ENCODE data around the gene STARD13.

- no peak for TF ChIP-seq POLR2A (IDR thresholded peaks at IDR 0.05)
- TF ChIP-seq POLR2AphosphoS5 (IDR thresholded peaks at IDR 0.05): no peak
These were observed 35.7 kb downstream of the STARD13 start for GRCh38 chr13:33249894-33250293.
